Activated CD8-positive, alpha-beta memory T cell treated with anti-CD3 and anti-CD28 coated beads, Interleukin-2, amount 10 ng/mL, durations not matched to agents 7 days and 5 days (primary cell): ENCODE data around the gene CAPN6. TPM values are rescaled to one million over a fixed set of nuclear protein-coding genes. Genes with fewer than 3 reads are reported as not detected.

Source experiments
- ATAC-seq: fragments of 150-1000 bp; cut with Tn5 transposase; one replicate; pipeline ENCODE4 v1.10.0; 2021; ENCODE audit warnings: moderate library complexity
- CTCF ChIA-PET: fragments of 350-600 bp; sonication (Branson Sonifier 250); formaldehyde crosslinking; loops from one replicate; lab custom pipeline; 2021; ENCODE audit warnings: antibody characterized with exemption; lab: Charles Lee
- DNase-seq: peaks from one replicate; pipeline ENCODE4 v3.0.0-alpha.2; 2020
- H3K27ac Mint-ChIP-seq: one replicate; pipeline ENCODE4 v1.8.0; 2021; ENCODE audit warnings: mild to moderate bottlenecking, mixed read lengths
- H3K27me3 Mint-ChIP-seq: one replicate; pipeline ENCODE4 v1.8.0; 2021; ENCODE audit warnings: mixed read lengths
- H3K36me3 Mint-ChIP-seq: one replicate; pipeline ENCODE4 v1.8.0; 2021; ENCODE audit warnings: mild to moderate bottlenecking, mixed read lengths
- H3K4me1 Mint-ChIP-seq: one replicate; pipeline ENCODE4 v1.8.0; 2021; ENCODE audit warnings: mixed read lengths
- H3K4me3 Mint-ChIP-seq: one replicate; pipeline ENCODE4 v1.8.0; 2021; ENCODE audit warnings: mild to moderate bottlenecking, moderate library complexity, mixed read lengths
- H3K9me3 Mint-ChIP-seq: one replicate; pipeline ENCODE4 v1.8.0; 2022; ENCODE audit warnings: low read depth, mixed read lengths
- total RNA-seq, 2 experiments: library from RNA; stranded (reverse); gene quantifications; one replicate each; pipeline ENCODE4 v1.2.3, GENCODE V29; 2021

The CAPN6 gene, protein sequence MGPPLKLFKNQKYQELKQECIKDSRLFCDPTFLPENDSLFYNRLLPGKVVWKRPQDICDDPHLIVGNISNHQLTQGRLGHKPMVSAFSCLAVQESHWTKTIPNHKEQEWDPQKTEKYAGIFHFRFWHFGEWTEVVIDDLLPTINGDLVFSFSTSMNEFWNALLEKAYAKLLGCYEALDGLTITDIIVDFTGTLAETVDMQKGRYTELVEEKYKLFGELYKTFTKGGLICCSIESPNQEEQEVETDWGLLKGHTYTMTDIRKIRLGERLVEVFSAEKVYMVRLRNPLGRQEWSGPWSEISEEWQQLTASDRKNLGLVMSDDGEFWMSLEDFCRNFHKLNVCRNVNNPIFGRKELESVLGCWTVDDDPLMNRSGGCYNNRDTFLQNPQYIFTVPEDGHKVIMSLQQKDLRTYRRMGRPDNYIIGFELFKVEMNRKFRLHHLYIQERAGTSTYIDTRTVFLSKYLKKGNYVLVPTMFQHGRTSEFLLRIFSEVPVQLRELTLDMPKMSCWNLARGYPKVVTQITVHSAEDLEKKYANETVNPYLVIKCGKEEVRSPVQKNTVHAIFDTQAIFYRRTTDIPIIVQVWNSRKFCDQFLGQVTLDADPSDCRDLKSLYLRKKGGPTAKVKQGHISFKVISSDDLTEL
- not detected for total RNA-seq

DNA sequence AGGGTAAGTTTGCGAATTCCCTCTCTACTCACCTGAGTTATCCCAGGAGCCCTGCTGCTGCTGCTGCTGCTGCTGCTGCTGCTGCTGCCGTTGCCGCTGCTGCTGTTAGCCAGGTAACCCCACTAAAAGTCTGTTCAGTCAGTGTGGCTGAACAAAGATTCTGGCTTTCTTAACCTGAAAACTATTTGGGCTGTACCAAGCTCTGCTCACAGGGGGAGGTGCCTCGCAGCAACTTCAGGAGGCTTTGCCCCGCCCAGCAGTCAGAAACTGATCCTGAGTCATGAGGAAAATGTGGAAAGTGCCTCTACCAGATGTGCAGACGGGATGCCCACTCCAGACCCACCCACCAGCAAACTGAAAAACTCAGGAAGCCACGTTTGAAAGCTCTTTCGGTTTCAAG lies at the start of gene CAPN6:
Gene CAPN6, minus strand, starts transcription at position 145 of the 400 bp plus-strand sequence. CDS start 6,547 bp downstream, outside the sequence.
- peaks cover 2% of the 10 kb centered on the region for H3K27me3 Mint-ChIP-seq
- H3K4me3 Mint-ChIP-seq, result no peak within 1 kb of the TSS
- H3K27ac Mint-ChIP-seq, result no peak within 1 kb of the TSS
- no peaks in the 10 kb centered on the region for H3K9me3 Mint-ChIP-seq
- no peak for DNase-seq
- H3K36me3 Mint-ChIP-seq, result no peaks in the 10 kb centered on the region
- H3K4me1 Mint-ChIP-seq, result no peaks in the 10 kb centered on the region
- no peak for ATAC-seq
- CTCF ChIA-PET, result no interaction called here

DNA sequence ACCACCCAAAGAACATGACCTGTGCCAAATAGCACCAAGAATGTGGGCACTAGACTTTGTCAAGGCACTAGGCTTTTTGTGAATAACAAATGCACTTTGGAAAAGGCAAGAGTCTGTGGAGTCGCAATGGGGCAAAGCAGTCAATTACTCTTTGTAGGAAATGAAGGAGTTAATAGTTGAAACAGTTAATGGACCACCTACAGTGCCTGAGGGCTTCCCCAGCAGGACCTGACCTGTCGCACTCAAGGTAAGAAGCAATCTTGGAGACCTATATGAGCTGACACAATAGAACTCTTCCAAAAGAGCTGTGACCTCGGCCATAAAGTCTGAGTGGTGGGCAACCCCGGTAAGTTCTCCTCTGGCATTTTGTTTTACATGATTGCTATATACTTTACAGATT lies 49.2 kb upstream of the CAPN6 start:
- ATAC-seq, result no peak

DNA sequence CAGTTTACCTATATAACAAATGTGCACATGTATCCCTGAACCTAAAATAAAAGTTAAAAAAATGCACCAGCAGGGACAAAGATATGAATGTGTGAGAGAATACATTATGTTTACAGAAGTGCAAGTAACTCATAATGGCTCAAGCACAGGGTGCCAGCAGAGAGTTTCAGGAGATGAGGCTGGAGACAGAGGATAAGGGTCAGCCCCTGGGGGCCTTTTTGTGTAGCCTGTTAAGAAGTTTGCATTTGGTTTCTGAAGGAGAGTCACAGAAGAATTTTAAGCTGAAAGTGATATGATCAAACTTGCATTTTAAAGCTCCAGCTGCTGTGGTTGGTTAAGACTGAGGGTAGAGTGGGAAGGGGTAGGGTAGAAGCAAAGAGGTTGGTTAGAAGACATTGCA lies 48.6 kb upstream of the CAPN6 start:
- no peak overlapping the region for H3K4me3 Mint-ChIP-seq
- CTCF ChIA-PET, result no interaction called here
- ATAC-seq (no peak), DNase-seq (no peak)
- no peaks in the 10 kb centered on the region for H3K27me3 Mint-ChIP-seq
- H3K9me3 Mint-ChIP-seq, result no peaks in the 10 kb centered on the region
- no peak overlapping the region for H3K27ac Mint-ChIP-seq
- no peaks in the 10 kb centered on the region for H3K36me3 Mint-ChIP-seq
- H3K4me1 Mint-ChIP-seq, result no peaks in the 10 kb centered on the region

More for the DNA sequence above, 49.2 kb upstream of the CAPN6 start:
- H3K9me3 Mint-ChIP-seq, result no peaks in the 10 kb centered on the region
- H3K36me3 Mint-ChIP-seq, result no peaks in the 10 kb centered on the region
- no peak overlapping the region for H3K4me3 Mint-ChIP-seq
- no peak overlapping the region for H3K27ac Mint-ChIP-seq
- H3K4me1 Mint-ChIP-seq, result no peaks in the 10 kb centered on the region
- no peak for DNase-seq
- H3K27me3 Mint-ChIP-seq, result no peaks in the 10 kb centered on the region
- CTCF ChIA-PET, result no interaction called here

DNA sequence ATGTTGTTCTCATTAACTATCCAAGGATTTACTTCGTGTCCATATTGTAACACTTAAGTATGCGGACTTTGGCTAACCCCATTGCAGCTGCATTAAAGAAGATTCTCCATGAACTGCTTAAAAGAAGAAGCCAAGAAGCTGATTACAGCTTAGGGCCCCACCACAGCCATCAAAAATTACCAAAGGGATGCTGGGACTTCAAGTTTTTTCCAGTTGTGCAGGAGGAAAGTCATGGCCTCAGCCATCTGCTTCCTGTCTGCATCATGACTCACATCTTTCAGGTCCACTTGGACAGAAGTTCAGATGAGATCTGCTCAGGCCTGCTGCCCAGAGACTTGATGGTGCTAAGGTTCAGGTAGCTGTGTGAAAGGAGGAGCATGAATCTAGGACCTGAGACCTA lies 38.8 kb upstream of the CAPN6 start:
- Mint-ChIP-seq H3K27ac (no peak overlapping the region), H3K4me3 (no peak overlapping the region), H3K9me3 (peaks cover 3% of the 10 kb centered on the region), H3K36me3 (no peaks in the 10 kb centered on the region), H3K27me3 (no peaks in the 10 kb centered on the region), H3K4me1 (no peaks in the 10 kb centered on the region)
- CTCF ChIA-PET, result no interaction called here
- ATAC-seq (no peak), DNase-seq (no peak)

DNA sequence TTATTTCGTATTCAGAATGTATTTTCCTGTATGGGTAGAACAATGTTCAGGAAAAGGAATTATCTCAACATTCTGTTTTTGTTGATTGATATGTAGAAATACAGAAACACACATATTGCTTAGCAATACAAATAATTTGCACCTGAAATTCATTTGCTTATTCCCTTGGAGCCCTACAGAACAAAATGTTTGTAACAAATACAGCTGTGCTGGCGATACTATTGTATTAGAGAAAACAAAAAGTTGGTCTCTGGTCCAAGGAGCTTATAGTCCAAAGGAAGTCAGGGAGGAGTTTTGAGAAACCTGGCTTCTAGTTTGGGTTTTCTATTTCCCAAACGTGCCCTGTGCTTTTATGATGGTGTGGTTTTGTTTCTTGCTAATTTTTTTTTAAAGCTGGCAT lies 37.8 kb upstream of the CAPN6 start:
- Mint-ChIP-seq H3K36me3 (no peaks in the 10 kb centered on the region), H3K27me3 (no peaks in the 10 kb centered on the region), H3K4me1 (no peaks in the 10 kb centered on the region), H3K4me3 (no peak overlapping the region), H3K9me3 (no peaks in the 10 kb centered on the region), H3K27ac (no peak overlapping the region)
- CTCF ChIA-PET, result no interaction called here
- DNase-seq, result no peak
- no peak for ATAC-seq

DNA sequence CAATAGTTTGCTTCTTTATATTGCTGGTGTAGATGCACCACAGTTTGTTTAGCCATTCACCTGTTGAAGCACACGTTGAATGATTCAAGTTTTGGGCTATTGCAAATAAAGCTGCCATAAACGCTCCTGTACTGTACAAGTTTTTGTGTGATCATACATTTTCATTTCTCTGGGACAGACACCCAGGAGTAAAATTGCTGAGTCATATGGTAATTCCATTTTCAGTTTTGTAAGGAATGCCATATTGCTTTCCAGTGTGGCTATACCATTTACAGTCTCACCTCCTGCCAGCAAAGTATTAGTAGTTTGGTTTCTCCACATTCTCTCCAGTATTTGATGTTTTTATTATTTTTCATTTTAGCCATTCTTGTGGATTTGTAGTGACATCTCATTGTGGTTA lies 32.0 kb upstream of the CAPN6 start:
- Mint-ChIP-seq H3K36me3 (no peaks in the 10 kb centered on the region), H3K27me3 (no peaks in the 10 kb centered on the region), H3K9me3 (no peaks in the 10 kb centered on the region), H3K4me3 (no peak overlapping the region), H3K27ac (no peak overlapping the region), H3K4me1 (no peaks in the 10 kb centered on the region)
- CTCF ChIA-PET, result no interaction called here
- DNase-seq, result no peak
- ATAC-seq, result no peak

DNA sequence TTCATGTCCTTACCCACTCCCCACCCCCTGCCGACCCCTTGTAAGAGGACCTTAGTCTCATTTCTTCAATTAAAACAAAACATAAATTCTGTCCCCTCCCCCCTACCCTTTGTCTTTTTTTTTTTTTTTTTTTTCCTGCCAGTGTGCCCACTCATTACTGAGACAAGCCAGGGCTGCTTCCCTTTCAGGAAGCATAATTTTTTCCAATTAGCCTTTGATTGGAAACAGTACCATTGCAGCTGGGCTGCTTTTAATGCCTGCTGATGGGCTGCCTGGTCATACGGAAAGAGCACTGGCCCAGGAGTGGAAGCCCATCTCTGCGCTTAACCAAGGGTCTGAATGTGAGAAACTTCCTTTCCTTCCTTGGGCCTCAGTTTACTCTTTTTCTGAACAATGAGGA lies 18.6 kb upstream of the CAPN6 start:
- DNase-seq, result no peak
- Mint-ChIP-seq H3K4me1 (no peaks in the 10 kb centered on the region), H3K9me3 (no peaks in the 10 kb centered on the region), H3K4me3 (no peak overlapping the region), H3K27me3 (no peaks in the 10 kb centered on the region), H3K27ac (no peak overlapping the region), H3K36me3 (no peaks in the 10 kb centered on the region)
- CTCF ChIA-PET, result no interaction called here
- no peak for ATAC-seq

DNA sequence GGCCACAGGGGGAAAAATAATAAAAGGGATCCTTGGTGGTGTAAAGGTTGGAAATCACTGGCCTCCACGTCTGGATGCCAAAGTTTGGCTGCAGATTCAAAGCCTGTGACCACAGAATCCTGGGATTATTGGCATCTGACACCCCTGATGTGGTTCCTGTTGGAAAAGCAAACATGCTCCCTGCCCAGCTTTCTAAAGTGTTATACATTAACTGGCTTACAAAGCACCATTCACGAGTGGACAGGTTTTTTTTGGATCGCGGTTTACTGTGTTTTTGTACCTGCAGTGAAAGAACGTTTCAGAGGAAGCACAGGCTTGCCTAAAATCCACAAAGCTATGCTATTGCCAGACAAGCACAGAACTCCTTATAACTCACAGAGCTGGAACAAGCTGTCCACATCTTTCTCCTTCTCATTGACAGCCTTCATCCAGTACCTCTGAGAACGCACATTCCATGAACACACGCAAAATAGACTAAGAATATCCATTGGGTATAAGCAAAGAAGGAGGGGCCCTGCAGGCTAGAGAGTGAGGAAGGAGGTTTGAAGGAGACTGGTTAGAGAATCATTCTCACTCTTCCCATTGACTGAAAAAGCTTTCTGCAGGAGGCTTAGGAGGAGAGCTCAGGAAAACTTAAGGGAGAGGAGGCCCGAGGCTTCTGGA lies 14.5 kb upstream of the CAPN6 start:
- Mint-ChIP-seq H3K9me3 (no peaks in the 10 kb centered on the region), H3K27ac (no peak overlapping the region), H3K4me1 (no peaks in the 10 kb centered on the region), H3K27me3 (no peaks in the 10 kb centered on the region), H3K36me3 (no peaks in the 10 kb centered on the region), H3K4me3 (no peak overlapping the region)
- no peak for DNase-seq
- ATAC-seq, result no peak
- CTCF ChIA-PET, result no interaction called here

DNA sequence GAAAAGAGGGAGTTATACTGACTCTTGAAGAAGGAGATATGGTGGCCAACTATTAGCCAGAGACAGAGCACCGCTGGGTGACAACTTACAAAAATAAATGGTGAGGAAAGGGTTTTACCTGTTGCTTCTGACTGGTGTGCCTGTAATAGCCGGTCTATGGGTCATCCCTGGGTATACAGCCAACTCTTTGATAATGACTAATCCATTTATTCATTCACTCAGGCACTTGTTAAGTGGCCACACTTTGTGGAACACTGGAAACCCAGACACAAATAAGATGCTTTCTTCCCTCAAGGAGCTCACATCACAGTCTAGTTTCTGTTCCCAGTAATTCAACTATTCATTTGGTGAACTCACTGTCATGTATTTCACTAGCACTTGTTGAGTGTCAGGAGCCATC lies 13.2 kb upstream of the CAPN6 start:
- no peaks in the 10 kb centered on the region for H3K27me3 Mint-ChIP-seq

DNA sequence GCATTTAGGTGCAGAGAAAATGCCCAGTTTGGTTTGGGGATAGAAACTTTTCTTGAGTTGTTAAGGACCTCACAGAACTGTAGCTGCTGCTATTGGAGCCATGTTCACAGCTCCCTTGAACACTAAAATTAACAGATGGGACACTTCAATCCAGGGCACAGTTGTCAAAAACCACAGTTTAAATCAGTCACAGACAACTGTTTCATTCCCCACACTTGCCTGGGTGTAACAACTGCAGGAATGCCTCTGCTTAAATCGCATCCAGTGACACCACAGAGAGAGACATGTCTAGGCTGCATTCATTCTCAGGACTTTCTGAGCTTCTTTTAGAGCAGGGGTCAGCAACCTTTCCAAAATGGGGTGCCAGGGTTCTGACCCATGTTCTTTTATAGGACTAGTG lies 12.7 kb upstream of the CAPN6 start:
- DNase-seq (no peak), ATAC-seq (no peak)
- no peaks in the 10 kb centered on the region for H3K36me3 Mint-ChIP-seq
- H3K4me1 Mint-ChIP-seq, result no peaks in the 10 kb centered on the region
- CTCF ChIA-PET, result no interaction called here
- H3K4me3 Mint-ChIP-seq, result no peak overlapping the region
- no peak overlapping the region for H3K27ac Mint-ChIP-seq
- no peaks in the 10 kb centered on the region for H3K9me3 Mint-ChIP-seq
- H3K27me3 Mint-ChIP-seq, result no peaks in the 10 kb centered on the region

More for the DNA sequence above, 13.2 kb upstream of the CAPN6 start:
- CTCF ChIA-PET, result no interaction called here
- Mint-ChIP-seq H3K9me3 (no peaks in the 10 kb centered on the region), H3K36me3 (no peaks in the 10 kb centered on the region), H3K4me1 (no peaks in the 10 kb centered on the region), H3K4me3 (no peak overlapping the region), H3K27ac (no peak overlapping the region)
- DNase-seq, result no peak
- ATAC-seq, result no peak

DNA sequence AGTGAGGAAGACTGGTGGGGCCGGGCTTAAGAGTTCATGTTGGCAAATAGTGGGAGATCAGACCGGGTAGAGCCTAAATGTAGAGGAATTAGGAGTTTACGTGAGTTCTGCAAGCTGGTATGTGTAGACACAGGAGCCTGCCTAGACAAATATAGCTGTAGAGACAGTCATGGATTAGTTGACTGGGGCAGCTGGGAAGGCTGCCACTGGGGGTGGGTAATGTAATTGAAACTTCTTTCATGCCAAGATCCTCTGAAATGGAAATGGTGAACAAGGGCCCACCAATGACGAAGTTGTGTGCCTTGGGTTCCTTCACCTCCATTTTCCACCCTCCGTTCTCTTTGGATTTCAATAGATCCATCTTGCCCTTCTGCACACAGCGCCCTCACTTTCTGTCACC lies 11.9 kb upstream of the CAPN6 start:
- DNase-seq (no peak), ATAC-seq (no peak)
- H3K36me3 Mint-ChIP-seq, result no peaks in the 10 kb centered on the region
- H3K27me3 Mint-ChIP-seq, result no peaks in the 10 kb centered on the region
- H3K4me1 Mint-ChIP-seq, result no peaks in the 10 kb centered on the region
- CTCF ChIA-PET, result no interaction called here
- no peak overlapping the region for H3K27ac Mint-ChIP-seq
- H3K9me3 Mint-ChIP-seq, result no peaks in the 10 kb centered on the region
- no peak overlapping the region for H3K4me3 Mint-ChIP-seq

DNA sequence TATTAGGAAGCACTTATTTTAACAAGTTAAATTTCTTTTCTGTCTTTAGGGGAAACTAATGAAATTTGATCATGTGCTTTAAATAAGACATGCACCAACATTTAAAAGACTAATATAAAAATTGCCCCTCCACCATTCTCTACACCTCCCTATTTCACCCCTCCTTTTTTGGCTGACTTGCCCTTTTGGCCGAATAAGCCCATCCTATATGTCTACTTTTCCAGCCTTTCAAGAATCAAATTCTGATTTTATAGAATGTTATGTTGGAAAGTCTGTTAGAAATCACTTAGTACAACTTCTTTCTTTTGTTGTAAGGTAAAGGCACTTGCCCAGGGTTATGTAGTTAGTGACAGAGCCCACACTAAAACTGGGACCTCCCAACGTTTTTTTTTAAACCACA lies 1.8 kb downstream of the CAPN6 start:
- CTCF ChIA-PET, result no interaction called here
- DNase-seq (no peak), ATAC-seq (no peak)
- H3K4me3 Mint-ChIP-seq, result no peak overlapping the region
- H3K27me3 Mint-ChIP-seq, result no peaks in the 10 kb centered on the region
- H3K27ac Mint-ChIP-seq, result no peak overlapping the region
- no peaks in the 10 kb centered on the region for H3K36me3 Mint-ChIP-seq
- H3K9me3 Mint-ChIP-seq, result no peaks in the 10 kb centered on the region
- H3K4me1 Mint-ChIP-seq, result no peaks in the 10 kb centered on the region

DNA sequence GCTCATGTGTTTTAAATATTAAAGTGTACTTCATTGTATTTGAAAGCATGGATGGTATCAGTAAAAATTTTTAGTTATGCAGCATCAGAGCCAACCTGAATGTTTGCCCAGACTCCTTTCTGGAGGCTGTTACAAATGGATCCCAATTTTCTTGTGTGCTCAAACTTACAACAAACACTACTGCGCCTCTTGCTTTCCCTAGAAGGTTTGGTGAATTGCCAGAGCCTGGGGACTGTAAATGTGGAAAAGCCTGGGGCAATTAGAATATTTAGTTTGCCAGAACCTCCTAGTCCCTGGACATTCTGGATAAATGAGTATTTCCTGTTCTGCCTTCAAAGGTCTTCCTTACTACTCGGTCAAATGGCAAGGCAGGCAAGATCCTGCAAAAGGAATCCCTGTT lies 4.8 kb downstream of the CAPN6 start:
- no peaks in the 10 kb centered on the region for H3K9me3 Mint-ChIP-seq
- no peak overlapping the region for H3K4me3 Mint-ChIP-seq
- no peak for DNase-seq
- no peaks in the 10 kb centered on the region for H3K4me1 Mint-ChIP-seq
- no peaks in the 10 kb centered on the region for H3K27me3 Mint-ChIP-seq
- H3K36me3 Mint-ChIP-seq, result no peaks in the 10 kb centered on the region
- H3K27ac Mint-ChIP-seq, result no peak overlapping the region
- no peak for ATAC-seq
- CTCF ChIA-PET, result no interaction called here

DNA sequence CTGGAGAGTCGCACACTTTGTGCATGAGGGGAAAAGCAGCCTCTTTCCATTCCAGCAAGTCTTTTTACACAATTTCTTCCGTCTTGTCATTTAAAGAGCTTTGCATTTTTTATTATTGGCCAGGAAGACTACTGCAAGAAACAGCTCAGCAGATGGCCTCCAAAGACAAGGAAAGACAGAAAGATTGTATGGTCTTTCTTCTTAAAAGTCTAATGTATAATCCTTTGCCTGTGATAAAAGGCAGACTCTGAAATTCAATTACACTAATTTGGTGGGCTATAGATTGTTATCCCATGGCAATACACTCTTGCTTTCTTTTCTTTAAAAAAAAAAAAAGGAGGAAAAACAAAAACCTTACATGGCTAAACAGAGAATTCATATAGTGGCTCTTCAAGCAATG lies 5.9 kb downstream of the CAPN6 start:
- Mint-ChIP-seq H3K4me1 (no peaks in the 10 kb centered on the region), H3K9me3 (no peaks in the 10 kb centered on the region), H3K27ac (no peak overlapping the region), H3K36me3 (no peaks in the 10 kb centered on the region), H3K4me3 (no peak overlapping the region), H3K27me3 (no peaks in the 10 kb centered on the region)
- ATAC-seq (no peak), DNase-seq (no peak)
- CTCF ChIA-PET, result no interaction called here
